ENCODE data around the gene RNFT2.
A peak's percentile ranks its signal among the peaks of the same experiment; 100 is the strongest.
"Not testable (repeated sequence)": the region's sequence is repeated elsewhere in the genome, so short reads cannot be mapped to it uniquely, and the experiment has no call there.

RNFT2 gene

DNA sequence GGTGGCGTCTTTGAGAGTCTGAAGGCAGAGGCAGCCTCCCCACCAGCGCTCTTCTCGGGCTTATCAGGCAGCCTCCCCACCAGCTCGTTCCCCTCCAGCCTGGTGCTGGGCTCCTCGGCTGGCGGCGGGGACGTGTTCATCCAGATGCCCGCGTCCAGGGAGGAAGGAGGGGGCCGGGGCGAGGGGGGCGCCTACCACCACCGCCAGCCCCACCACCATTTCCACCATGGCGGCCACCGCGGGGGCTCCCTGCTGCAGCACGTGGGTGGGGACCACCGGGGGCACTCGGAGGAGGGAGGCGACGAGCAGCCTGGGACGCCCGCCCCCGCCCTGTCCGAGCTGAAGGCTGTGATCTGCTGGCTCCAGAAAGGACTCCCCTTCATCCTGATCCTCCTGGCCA, 11.8 kb downstream of the RNFT2 start:
- no peak overlapping the region for H3K9ac ChIP-seq (ENCODE audit: low read depth, low read length)
- no peaks in the 10 kb centered on the region for H3K4me1 ChIP-seq (ENCODE audit: insufficient read depth, low read length)
- no peaks in the 10 kb centered on the region for H3K9me3 ChIP-seq (ENCODE audit: insufficient read depth, low read depth, low read length)
- H3K4me3 ChIP-seq (ENCODE audit: low read length) = no peak overlapping the region
- peaks cover 35% of the 10 kb centered on the region for H3K36me3 ChIP-seq (ENCODE audit: insufficient read depth, low read length)
- no peak overlapping the region for H3K27ac ChIP-seq (ENCODE audit: low read depth, low read length)
- no peaks in the 10 kb centered on the region for H3K27me3 ChIP-seq (ENCODE audit: insufficient read depth, low read length)
- 96% methylated on average over 24 of the region's 26 CpGs for WGBS

DNA sequence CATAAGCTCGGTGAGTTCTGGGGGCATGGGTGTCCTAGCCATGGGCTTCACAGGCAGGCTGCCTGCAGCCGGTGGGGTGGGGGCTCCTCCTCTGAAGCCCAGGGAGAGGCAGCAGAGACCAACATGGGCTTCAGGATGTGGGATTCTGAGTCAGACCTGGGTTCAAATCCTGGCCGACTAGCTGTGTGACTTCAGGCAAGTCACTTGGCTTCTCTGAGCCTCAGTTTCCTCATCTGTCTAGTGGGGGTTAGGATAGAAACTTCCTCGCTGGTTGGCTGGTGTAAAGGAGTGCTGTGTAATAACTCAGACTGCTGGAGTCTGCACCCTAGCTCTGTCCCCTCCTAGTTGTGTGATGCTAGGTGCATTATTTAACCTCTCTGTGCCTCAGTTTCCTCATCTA, 12.2 kb downstream of the RNFT2 start:
- 90% methylated on average over 4 of the region's 4 CpGs for WGBS
- Histone ChIP-seq H3K4me3 (ENCODE audit: low read length) (no peak overlapping the region), H3K9ac (ENCODE audit: low read depth, low read length) (no peak overlapping the region), H3K27me3 (ENCODE audit: insufficient read depth, low read length) (no peaks in the 10 kb centered on the region), H3K4me1 (ENCODE audit: insufficient read depth, low read length) (no peaks in the 10 kb centered on the region), H3K27ac (ENCODE audit: low read depth, low read length) (no peak overlapping the region), H3K36me3 (ENCODE audit: insufficient read depth, low read length) (peaks cover 33% of the 10 kb centered on the region), H3K9me3 (ENCODE audit: insufficient read depth, low read depth, low read length) (no peaks in the 10 kb centered on the region)

- not testable (repeated sequence) for H3K27ac ChIP-seq (ENCODE audit: low read depth, low read length); H3K27me3 ChIP-seq (ENCODE audit: insufficient read depth, low read length)
- 92% methylated on average over 5 of the region's 5 CpGs for WGBS
Observed at GRCh38 chr12:116754097-116754496, 16.0 kb downstream of the RNFT2 start.

DNA sequence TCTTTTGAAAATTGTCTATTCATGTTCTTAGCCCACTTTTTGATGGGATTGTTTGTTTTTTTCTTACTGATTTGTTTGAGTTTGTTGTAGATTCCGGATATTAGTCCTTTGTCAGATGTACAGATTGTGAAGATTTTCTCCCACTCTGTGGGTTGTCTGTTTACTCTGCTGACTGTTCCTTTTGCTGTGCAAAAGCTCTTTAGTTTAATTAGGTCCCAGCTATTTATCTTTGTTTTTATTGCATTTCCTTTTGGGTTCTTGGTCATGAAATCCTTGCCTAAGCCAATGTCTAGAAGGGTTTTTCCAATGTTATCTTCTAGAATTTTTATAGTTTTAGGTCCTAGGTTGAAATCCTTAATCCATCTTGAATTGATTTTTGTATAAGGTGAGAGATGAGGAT, 16.7 kb downstream of the RNFT2 start:
- not testable (repeated sequence) for H3K9me3 ChIP-seq (ENCODE audit: insufficient read depth, low read depth, low read length); H3K4me3 ChIP-seq (ENCODE audit: low read length); H3K9ac ChIP-seq (ENCODE audit: low read depth, low read length); H3K4me1 ChIP-seq (ENCODE audit: insufficient read depth, low read length); H3K27ac ChIP-seq (ENCODE audit: low read depth, low read length); H3K27me3 ChIP-seq (ENCODE audit: insufficient read depth, low read length)
- H3K36me3 ChIP-seq (ENCODE audit: insufficient read depth, low read length) = peaks cover 23% of the 10 kb centered on the region
- no CpG with 5 or more reads among the region's 1 CpG for WGBS

More at GRCh38 chr12:116754097-116754496, 16.0 kb downstream of the RNFT2 start:
- H3K9ac ChIP-seq (ENCODE audit: low read depth, low read length); H3K4me1 ChIP-seq (ENCODE audit: insufficient read depth, low read length); H3K4me3 ChIP-seq (ENCODE audit: low read length); H3K9me3 ChIP-seq (ENCODE audit: insufficient read depth, low read depth, low read length): not testable (repeated sequence)
- peaks cover 26% of the 10 kb centered on the region for H3K36me3 ChIP-seq (ENCODE audit: insufficient read depth, low read length)

DNA sequence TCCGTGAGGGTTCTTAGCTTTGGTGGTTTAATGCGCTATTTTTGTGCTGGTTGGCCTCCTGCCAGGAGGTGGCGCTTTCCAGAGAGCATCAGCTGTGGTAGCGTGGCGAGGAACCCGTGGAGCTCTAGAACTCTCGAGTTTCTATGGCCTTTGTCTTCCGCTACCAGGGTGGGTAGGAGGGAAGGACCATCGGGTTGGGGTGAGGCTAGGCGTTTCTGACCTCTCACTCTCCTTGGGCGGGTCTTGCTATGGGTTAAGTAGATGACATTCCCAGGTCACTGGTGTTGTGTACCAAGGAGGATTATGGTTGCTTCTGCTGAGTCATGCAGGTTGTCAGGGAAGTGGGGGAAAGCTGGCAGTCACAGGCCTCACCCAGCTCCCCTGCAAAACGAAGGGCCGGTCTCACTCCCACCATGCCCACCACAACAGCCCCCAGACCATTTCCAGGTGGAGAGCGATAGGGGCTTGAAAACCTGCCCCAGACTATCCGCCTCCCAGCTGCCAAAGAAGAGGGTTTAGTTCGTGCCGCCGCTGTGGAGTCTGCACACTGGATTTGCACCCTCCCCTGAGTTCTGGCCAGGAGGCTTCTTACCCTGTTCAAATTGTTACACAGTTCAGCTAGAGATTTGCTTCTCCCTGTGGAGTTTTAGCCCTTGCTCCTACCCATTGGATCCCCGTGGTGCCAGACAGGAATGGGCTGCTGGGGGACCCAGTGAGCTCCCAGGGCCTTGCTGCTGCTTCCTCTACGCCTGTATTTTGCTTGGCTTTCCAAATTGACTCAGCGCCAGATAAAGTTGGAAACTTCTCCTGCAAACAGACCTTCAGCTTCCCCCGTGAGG, 21.9 kb downstream of the RNFT2 start:
- no peaks in the 10 kb centered on the region for H3K9me3 ChIP-seq (ENCODE audit: insufficient read depth, low read depth, low read length)
- WGBS = 94% methylated on average over 22 of the region's 22 CpGs

DNA sequence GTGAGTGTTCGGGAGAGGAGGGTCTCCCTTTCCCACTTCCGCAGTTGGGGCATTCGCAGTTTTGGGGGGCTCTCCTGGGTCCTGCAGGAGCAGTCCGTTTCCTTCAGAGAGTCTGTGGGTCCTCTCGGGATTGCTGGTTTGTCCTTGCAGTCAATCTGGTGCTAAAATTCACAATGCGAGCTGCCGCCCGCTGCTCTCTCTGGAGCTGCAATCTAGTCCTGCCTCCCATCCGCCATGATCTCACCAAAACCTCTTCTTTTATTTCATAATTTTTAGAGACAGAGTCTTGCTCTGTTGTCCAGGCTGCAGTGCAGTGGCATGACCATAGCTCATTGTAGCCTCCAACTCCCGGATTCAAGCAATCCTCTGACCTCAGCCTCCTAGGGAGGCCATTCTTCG, 22.5 kb downstream of the RNFT2 start:
- 0 out of 2 replicates have a peak overlapping the region, but pooled peaks have one; percentile 13 for H3K9ac ChIP-seq (ENCODE audit: low read depth, low read length)
- no peak overlapping the region for H3K4me3 ChIP-seq (ENCODE audit: low read length)
- H3K9me3 ChIP-seq (ENCODE audit: insufficient read depth, low read depth, low read length) = no peaks in the 10 kb centered on the region
- no peaks in the 10 kb centered on the region for H3K27me3 ChIP-seq (ENCODE audit: insufficient read depth, low read length)
- no peaks in the 10 kb centered on the region for H3K4me1 ChIP-seq (ENCODE audit: insufficient read depth, low read length)
- H3K27ac ChIP-seq (ENCODE audit: low read depth, low read length) = no peak overlapping the region
- H3K36me3 ChIP-seq (ENCODE audit: insufficient read depth, low read length) = peaks cover 17% of the 10 kb centered on the region
- 93% methylated on average over 11 of the region's 11 CpGs for WGBS

More for the DNA sequence above, 21.9 kb downstream of the RNFT2 start:
- Histone ChIP-seq H3K4me3 (ENCODE audit: low read length) (peak overlapping the region; percentile 30; the same call in 1 of the 2 replicates), H3K27me3 (ENCODE audit: insufficient read depth, low read length) (no peaks in the 10 kb centered on the region), H3K27ac (ENCODE audit: low read depth, low read length) (no peak overlapping the region), H3K36me3 (ENCODE audit: insufficient read depth, low read length) (peaks cover 17% of the 10 kb centered on the region; the same call in 1 of the 2 replicates), H3K4me1 (ENCODE audit: insufficient read depth, low read length) (no peaks in the 10 kb centered on the region), H3K9ac (ENCODE audit: low read depth, low read length) (peak overlapping the region; percentile 43; the same call in 1 of the 2 replicates)

GRCh38 chr12:116761499-116761898, 23.4 kb downstream of the RNFT2 start:
- no peak overlapping the region for H3K9ac ChIP-seq (ENCODE audit: low read depth, low read length)
- no peaks in the 10 kb centered on the region for H3K27me3 ChIP-seq (ENCODE audit: insufficient read depth, low read length)
- H3K27ac ChIP-seq (ENCODE audit: low read depth, low read length) = no peak overlapping the region
- H3K4me3 ChIP-seq (ENCODE audit: low read length) = no peak overlapping the region
- no peaks in the 10 kb centered on the region for H3K4me1 ChIP-seq (ENCODE audit: insufficient read depth, low read length)
- 96% methylated on average over 4 of the region's 4 CpGs for WGBS
- peaks cover 21% of the 10 kb centered on the region for H3K36me3 ChIP-seq (ENCODE audit: insufficient read depth, low read length)
- no peaks in the 10 kb centered on the region for H3K9me3 ChIP-seq (ENCODE audit: insufficient read depth, low read depth, low read length)

GRCh38 chr12:116765271-116765670, 27.2 kb downstream of the RNFT2 start:
- no peak overlapping the region for H3K4me3 ChIP-seq (ENCODE audit: low read length)
- no peaks in the 10 kb centered on the region for H3K4me1 ChIP-seq (ENCODE audit: insufficient read depth, low read length)
- no peak overlapping the region for H3K27ac ChIP-seq (ENCODE audit: low read depth, low read length)
- 93% methylated on average over 5 of the region's 5 CpGs for WGBS
- H3K36me3 ChIP-seq (ENCODE audit: insufficient read depth, low read length) = peaks cover 38% of the 10 kb centered on the region
- H3K9ac ChIP-seq (ENCODE audit: low read depth, low read length) = no peak overlapping the region
- no peaks in the 10 kb centered on the region for H3K27me3 ChIP-seq (ENCODE audit: insufficient read depth, low read length)
- no peaks in the 10 kb centered on the region for H3K9me3 ChIP-seq (ENCODE audit: insufficient read depth, low read depth, low read length)

- Histone ChIP-seq H3K9ac (ENCODE audit: low read depth, low read length) (no peak overlapping the region), H3K4me3 (ENCODE audit: low read length) (no peak overlapping the region), H3K27ac (ENCODE audit: low read depth, low read length) (no peak overlapping the region), H3K4me1 (ENCODE audit: insufficient read depth, low read length) (no peaks in the 10 kb centered on the region), H3K36me3 (ENCODE audit: insufficient read depth, low read length) (peaks cover 31% of the 10 kb centered on the region), H3K27me3 (ENCODE audit: insufficient read depth, low read length) (no peaks in the 10 kb centered on the region), H3K9me3 (ENCODE audit: insufficient read depth, low read depth, low read length) (no peaks in the 10 kb centered on the region)
- 96% methylated on average over 3 of the region's 3 CpGs for WGBS
Observed at GRCh38 chr12:116766285-116766684, 28.2 kb downstream of the RNFT2 start.

DNA sequence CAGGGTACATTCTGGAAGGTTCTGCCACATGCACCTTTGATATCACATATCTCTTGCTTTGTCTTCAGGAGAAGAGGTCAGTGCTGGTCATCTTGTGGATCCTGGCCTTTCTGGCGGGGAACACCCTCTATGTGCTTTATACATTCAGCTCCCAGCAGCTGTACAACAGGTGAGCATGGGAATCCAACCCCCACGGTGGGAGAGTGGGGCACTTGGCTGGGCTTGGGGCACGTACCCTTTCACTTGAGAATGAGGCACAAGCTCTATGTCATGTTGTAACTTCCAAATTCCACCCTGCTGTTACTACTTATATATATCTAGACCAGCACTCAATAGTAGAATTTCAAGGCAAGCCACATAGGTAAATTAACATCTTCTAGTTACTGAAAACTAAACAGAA, 28.6 kb downstream of the RNFT2 start:
- H3K27ac ChIP-seq (ENCODE audit: low read depth, low read length) = no peak overlapping the region
- H3K9me3 ChIP-seq (ENCODE audit: insufficient read depth, low read depth, low read length) = no peaks in the 10 kb centered on the region
- H3K4me3 ChIP-seq (ENCODE audit: low read length) = no peak overlapping the region
- H3K9ac ChIP-seq (ENCODE audit: low read depth, low read length) = no peak overlapping the region
- peaks cover 31% of the 10 kb centered on the region for H3K36me3 ChIP-seq (ENCODE audit: insufficient read depth, low read length)
- H3K27me3 ChIP-seq (ENCODE audit: insufficient read depth, low read length) = no peaks in the 10 kb centered on the region
- WGBS = 90% methylated on average over 3 of the region's 3 CpGs
- no peaks in the 10 kb centered on the region for H3K4me1 ChIP-seq (ENCODE audit: insufficient read depth, low read length)

DNA sequence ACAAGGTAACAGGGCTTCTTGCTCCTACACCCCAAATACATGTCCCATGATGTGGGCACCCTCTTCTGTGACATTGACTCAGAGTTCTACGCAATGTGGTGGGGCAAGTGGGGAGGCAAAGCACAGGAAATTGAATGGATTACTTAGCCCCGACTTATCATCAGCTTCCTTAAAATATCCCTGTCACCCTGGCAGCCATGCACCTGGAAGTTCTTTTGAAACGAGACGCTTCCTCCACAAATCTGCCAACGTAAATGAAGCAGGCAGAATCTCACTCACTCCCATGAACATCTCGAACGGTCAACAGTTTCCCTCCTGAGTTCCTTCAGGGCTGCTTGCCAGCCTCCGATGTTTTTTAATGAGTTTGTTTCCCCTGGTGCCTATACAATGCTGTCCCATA, 33.5 kb downstream of the RNFT2 start:
- H3K27ac ChIP-seq (ENCODE audit: low read depth, low read length) = no peak overlapping the region
- H3K36me3 ChIP-seq (ENCODE audit: insufficient read depth, low read length) = peaks cover 23% of the 10 kb centered on the region
- H3K9ac ChIP-seq (ENCODE audit: low read depth, low read length) = no peak overlapping the region
- H3K27me3 ChIP-seq (ENCODE audit: insufficient read depth, low read length) = no peaks in the 10 kb centered on the region
- H3K4me3 ChIP-seq (ENCODE audit: low read length) = no peak overlapping the region
- H3K4me1 ChIP-seq (ENCODE audit: insufficient read depth, low read length) = no peaks in the 10 kb centered on the region
- H3K9me3 ChIP-seq (ENCODE audit: insufficient read depth, low read depth, low read length) = no peaks in the 10 kb centered on the region
- WGBS = 92% methylated on average over 8 of the region's 8 CpGs
